K562 (cell line): ENCODE results near the gene LPCAT3. TPM values are rescaled to one million over a fixed set of nuclear protein-coding genes. Genes with fewer than 3 reads are reported as not detected.

Experiments
- BHLHE40 ChIP-seq: IDR thresholded peaks from 2 replicates; pipeline ENCODE4 v1.6.1; 2011; ENCODE audit warnings: low read length, improper control_type of control experiment
- CREM ChIP-seq: IDR thresholded peaks from 2 replicates; pipeline ENCODE4 v1.6.1; 2014; ENCODE audit warnings: antibody characterized with exemption, low read depth
- JUND ChIP-seq, 2 experiments: IDR thresholded peaks; 2 replicates in 1 of 2; 3 replicates in 1 of 2; pipeline ENCODE4 v1.6.1; 2011; ENCODE audit warnings: borderline replicate concordance in 2 of 2, low read depth in 2 of 2, low read length in 2 of 2, improper control_type of control experiment in 1 of 2, missing biosample characterization in 1 of 2, missing genetic modification characterization in 1 of 2, missing genetic modification reagents in 1 of 2
- KLF16 ChIP-seq: IDR thresholded peaks from 2 replicates; pipeline ENCODE4 v1.6.1; 2016; ENCODE audit warnings: antibody characterized with exemption
- L3MBTL2 ChIP-seq: fragments of 450-650 bp; IDR thresholded peaks from 2 replicates; pipeline ENCODE4 v1.6.1; 2016; ENCODE audit warnings: mild to moderate bottlenecking, moderate library complexity
- MYC ChIP-seq, 2 experiments: fragments of 250-450 bp in 1 of 2; sonication (Bioruptor Pico) in 1 of 2; IDR thresholded peaks; 2 replicates each; pipeline versions ENCODE4 v1.5.1 to v1.6.1; 2012 to 2021; ENCODE audit warnings: low read depth in 2 of 2, borderline replicate concordance in 1 of 2, improper control_type of control experiment in 1 of 2, low read length in 1 of 2, mild to moderate bottlenecking in 1 of 2, moderate library complexity in 1 of 2
- NFE2 ChIP-seq: IDR thresholded peaks from 2 replicates; pipeline ENCODE4 v1.6.1; 2014; ENCODE audit warnings: antibody characterized with exemption, low read depth
- NFRKB ChIP-seq: fragments of 450-650 bp; IDR thresholded peaks from 2 replicates; pipeline ENCODE4 v1.6.1; 2016; ENCODE audit warnings: low read depth
- NFXL1 ChIP-seq: fragments of 450-650 bp; formaldehyde crosslinking; IDR thresholded peaks from 2 replicates; pipeline ENCODE4 v1.4.0; 2021; ENCODE audit warnings: mild to moderate bottlenecking
- NR4A1 ChIP-seq, 2 experiments: fragments of 250-450 bp in 1 of 2; fragments of 450-650 bp in 1 of 2; sonication (Bioruptor Pico) in 1 of 2; IDR thresholded peaks; 2 replicates each; pipeline versions ENCODE4 v1.4.0 to v1.6.1; 2016 to 2020; ENCODE audit warnings: mild to moderate bottlenecking in 2 of 2, missing compliant biosample characterization in 1 of 2, missing genetic modification characterization in 1 of 2, moderate library complexity in 1 of 2
- SRSF9 ChIP-seq: fragments of 200-400 bp; formaldehyde crosslinking; IDR thresholded peaks from 2 replicates; pipeline ENCODE4 v1.6.1; 2017; ENCODE audit warnings: low read depth, low read length, borderline replicate concordance
- TAF1 ChIP-seq: IDR thresholded peaks from 2 replicates; pipeline ENCODE4 v1.6.1; 2011; ENCODE audit warnings: mild to moderate bottlenecking, low read length, moderate library complexity; ENCODE audit not compliant: insufficient read depth, control insufficient read depth, severe bottlenecking; ENCODE audit errors: extremely low read depth
- TAF15 ChIP-seq: fragments of 200-400 bp; formaldehyde crosslinking; IDR thresholded peaks from 2 replicates; pipeline ENCODE4 v1.6.1; 2017; ENCODE audit warnings: mild to moderate bottlenecking, low read depth, low read length, moderate library complexity
- ZBTB5 ChIP-seq: fragments of 450-650 bp; IDR thresholded peaks from 2 replicates; pipeline ENCODE4 v1.6.1; 2017; ENCODE audit warnings: antibody characterized with exemption
- ZBTB8A ChIP-seq: fragments of 450-650 bp; IDR thresholded peaks from 2 replicates; pipeline ENCODE4 v1.6.1; 2018; ENCODE audit warnings: mild to moderate bottlenecking, moderate library complexity; ENCODE audit not compliant: partially characterized antibody
- ZC3H4 ChIP-seq: sonication (generic); formaldehyde crosslinking; IDR thresholded peaks from 2 replicates; pipeline ENCODE4 v1.9.0; 2021; ENCODE audit warnings: missing genetic modification reagents, borderline replicate concordance
- ZNF511 ChIP-seq: sonication (generic); formaldehyde crosslinking; IDR thresholded peaks from 2 replicates; pipeline ENCODE4 v1.8.0; 2022; ENCODE audit warnings: mild to moderate bottlenecking, missing genetic modification reagents
- polyA plus RNA-seq, 8 experiments: library from polyadenylated mRNA; depleted of rRNA in 4 of 8; stranded (reverse) in 5 of 8; unstranded in 3 of 8; fragments of >200 nt; fragmentation: Nextera tagmentation in 2 of 8; fragmentation: Illumina TruSeq in 1 of 8; extraction: Ambion mirVana in 2 of 8; extraction: Trizol in 1 of 8; gene quantifications; 2 replicates each; pipeline versions ENCODE4 v1.2.1 to v1.2.3, GENCODE V29; 2011 to 2014; ENCODE audit warnings: inconsistent platforms in 1 of 8, missing spikeins in 1 of 8
- total RNA-seq, 7 experiments: library from RNA; depleted of rRNA in 6 of 7; stranded (reverse); fragments of >200 nt in 6 of 7; fragmentation: Illumina TruSeq in 2 of 7; extraction: Trizol in 2 of 7; gene quantifications; 2 replicates each; pipeline versions ENCODE4 v1.2.1 to v1.2.3, GENCODE V29; 2011 to 2021; ENCODE audit warnings: low replicate concordance in 1 of 7
- TF ChIP-seq, protein P1 (sequence below): fragments of 250-450 bp; sonication (Bioruptor Pico); IDR thresholded peaks from 2 replicates; pipeline ENCODE4 v1.4.0; 2020; ENCODE audit warnings: mild to moderate bottlenecking, moderate library complexity
- TF ChIP-seq, protein P2 (sequence below): fragments of 450-650 bp; IDR thresholded peaks from 2 replicates; pipeline ENCODE4 v1.6.1; 2017; ENCODE audit warnings: antibody characterized with exemption, mild to moderate bottlenecking

Gene LPCAT3
- total and polyA plus RNA-seq, 9 of the 15 experiments (the other 6 are each of a cell fraction or from before 2014, with no cell fraction given): 4.9 to 52.5 (median 25.3) TPM

DNA sequence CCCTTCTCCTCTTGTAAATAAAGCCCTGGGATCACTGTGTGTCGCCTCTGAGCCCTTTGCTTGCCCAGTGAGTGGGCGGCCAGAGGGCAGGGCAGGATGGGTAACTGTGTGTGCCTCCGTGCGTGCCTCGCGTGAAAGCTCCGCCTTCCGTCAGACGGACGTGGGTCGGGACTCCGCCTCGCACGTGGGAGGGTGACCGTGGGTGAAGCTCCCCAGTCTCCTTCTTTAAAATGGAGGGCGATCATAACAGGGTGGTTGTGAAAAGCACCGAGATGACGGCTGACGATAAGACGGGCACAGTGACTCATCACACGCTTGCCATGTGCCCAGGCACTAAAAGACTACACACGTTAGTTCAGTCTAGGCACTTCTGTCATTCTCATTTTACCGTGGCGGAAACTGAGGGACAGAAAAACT lies 57.0 kb downstream of the LPCAT3 start (continued):
- TF ChIP-seq, protein P1, sequence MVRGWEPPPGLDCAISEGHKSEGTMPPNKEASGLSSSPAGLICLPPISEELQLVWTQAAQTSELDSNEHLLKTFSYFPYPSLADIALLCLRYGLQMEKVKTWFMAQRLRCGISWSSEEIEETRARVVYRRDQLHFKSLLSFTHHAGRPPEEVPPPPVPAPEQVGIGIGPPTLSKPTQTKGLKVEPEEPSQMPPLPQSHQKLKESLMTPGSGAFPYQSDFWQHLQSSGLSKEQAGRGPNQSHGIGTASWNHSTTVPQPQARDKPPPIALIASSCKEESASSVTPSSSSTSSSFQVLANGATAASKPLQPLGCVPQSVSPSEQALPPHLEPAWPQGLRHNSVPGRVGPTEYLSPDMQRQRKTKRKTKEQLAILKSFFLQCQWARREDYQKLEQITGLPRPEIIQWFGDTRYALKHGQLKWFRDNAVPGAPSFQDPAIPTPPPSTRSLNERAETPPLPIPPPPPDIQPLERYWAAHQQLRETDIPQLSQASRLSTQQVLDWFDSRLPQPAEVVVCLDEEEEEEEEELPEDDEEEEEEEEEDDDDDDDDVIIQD (CRISPR knock-in tag): no peak
- TF ChIP-seq TAF15: no peak
- 0 out of 2 replicates have a peak, but pooled peaks have one; percentile 65 for TF ChIP-seq ZC3H4
- no peak for TF ChIP-seq ZBTB5
- 0 out of 2 replicates have a peak, but pooled peaks have one; percentile 13 for TF ChIP-seq ZNF511
- peak; percentile 5 for TF ChIP-seq TAF1
- TF ChIP-seq NFRKB: 0 out of 2 replicates have a peak, but pooled peaks have one; percentile 66
- peak; percentile 45 for TF ChIP-seq CREM
- peak; percentile 16; the same call in 1 of the 2 replicates for TF ChIP-seq MYC (IDR thresholded peaks at IDR 0.05; ENCODE audit: low read depth, low read length)
- TF ChIP-seq MYC (CRISPR knock-in tag; IDR thresholded peaks at IDR 0.05; ENCODE audit: borderline replicate concordance, low read depth): 0 out of 2 replicates have a peak, but pooled peaks have one; percentile 42
- 0 out of 2 replicates have a peak, but pooled peaks have one; percentile 19 for TF ChIP-seq L3MBTL2
- TF ChIP-seq SRSF9: no peak
- no peak for TF ChIP-seq ZBTB8A
- no peak for TF ChIP-seq NFXL1 (CRISPR knock-in tag)
- no peak for TF ChIP-seq NR4A1 (CRISPR knock-in tag; IDR thresholded peaks at IDR 0.05)
- peak; percentile 27; the same call in 1 of the 2 replicates for TF ChIP-seq NR4A1 (tag; IDR thresholded peaks at IDR 0.05)
- TF ChIP-seq NFE2: peak; percentile 56; the same call in 1 of the 2 replicates
- no peak for TF ChIP-seq KLF16
- peak; percentile 52; the same call in 1 of the 2 replicates for TF ChIP-seq JUND (IDR thresholded peaks at IDR 0.05; ENCODE audit: borderline replicate concordance, low read depth, low read length)
- 0 out of 3 replicates have a peak, but pooled peaks have one; percentile 52 for TF ChIP-seq JUND (tag; IDR thresholded peaks at IDR 0.05; ENCODE audit: borderline replicate concordance, low read depth, low read length)
- TF ChIP-seq BHLHE40: peak; percentile 54
- TF ChIP-seq, protein P2, sequence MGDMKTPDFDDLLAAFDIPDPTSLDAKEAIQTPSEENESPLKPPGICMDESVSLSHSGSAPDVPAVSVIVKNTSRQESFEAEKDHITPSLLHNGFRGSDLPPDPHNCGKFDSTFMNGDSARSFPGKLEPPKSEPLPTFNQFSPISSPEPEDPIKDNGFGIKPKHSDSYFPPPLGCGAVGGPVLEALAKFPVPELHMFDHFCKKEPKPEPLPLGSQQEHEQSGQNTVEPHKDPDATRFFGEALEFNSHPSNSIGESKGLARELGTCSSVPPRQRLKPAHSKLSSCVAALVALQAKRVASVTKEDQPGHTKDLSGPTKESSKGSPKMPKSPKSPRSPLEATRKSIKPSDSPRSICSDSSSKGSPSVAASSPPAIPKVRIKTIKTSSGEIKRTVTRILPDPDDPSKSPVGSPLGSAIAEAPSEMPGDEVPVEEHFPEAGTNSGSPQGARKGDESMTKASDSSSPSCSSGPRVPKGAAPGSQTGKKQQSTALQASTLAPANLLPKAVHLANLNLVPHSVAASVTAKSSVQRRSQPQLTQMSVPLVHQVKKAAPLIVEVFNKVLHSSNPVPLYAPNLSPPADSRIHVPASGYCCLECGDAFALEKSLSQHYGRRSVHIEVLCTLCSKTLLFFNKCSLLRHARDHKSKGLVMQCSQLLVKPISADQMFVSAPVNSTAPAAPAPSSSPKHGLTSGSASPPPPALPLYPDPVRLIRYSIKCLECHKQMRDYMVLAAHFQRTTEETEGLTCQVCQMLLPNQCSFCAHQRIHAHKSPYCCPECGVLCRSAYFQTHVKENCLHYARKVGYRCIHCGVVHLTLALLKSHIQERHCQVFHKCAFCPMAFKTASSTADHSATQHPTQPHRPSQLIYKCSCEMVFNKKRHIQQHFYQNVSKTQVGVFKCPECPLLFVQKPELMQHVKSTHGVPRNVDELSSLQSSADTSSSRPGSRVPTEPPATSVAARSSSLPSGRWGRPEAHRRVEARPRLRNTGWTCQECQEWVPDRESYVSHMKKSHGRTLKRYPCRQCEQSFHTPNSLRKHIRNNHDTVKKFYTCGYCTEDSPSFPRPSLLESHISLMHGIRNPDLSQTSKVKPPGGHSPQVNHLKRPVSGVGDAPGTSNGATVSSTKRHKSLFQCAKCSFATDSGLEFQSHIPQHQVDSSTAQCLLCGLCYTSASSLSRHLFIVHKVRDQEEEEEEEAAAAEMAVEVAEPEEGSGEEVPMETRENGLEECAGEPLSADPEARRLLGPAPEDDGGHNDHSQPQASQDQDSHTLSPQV: peak; percentile 76; the same call in 1 of the 2 replicates
